KOPT-K1 (cell line): ENCODE measurements around the gene BFSP1.

ENCODE experiments used
- H3K27ac ChIP-seq: fragments of 200-600 bp; sonication (generic); 2 replicates; pipeline ENCODE4 v1.5.1; 2016; ENCODE audit warnings: antibody characterized with exemption, mild to moderate bottlenecking, low read depth, low read length; ENCODE audit not compliant: poor library complexity, severe bottlenecking
- H3K36me3 ChIP-seq: fragments of 200-600 bp; sonication (generic); 2 replicates; pipeline ENCODE4 v1.5.1; 2017; ENCODE audit warnings: antibody characterized with exemption, mild to moderate bottlenecking, low read length, moderate library complexity; ENCODE audit not compliant: insufficient read depth
- H3K9me3 ChIP-seq: fragments of 200-600 bp; sonication (generic); 2 replicates; pipeline ENCODE4 v1.5.1; 2017; ENCODE audit warnings: antibody characterized with exemption, low read length, mild to moderate bottlenecking; ENCODE audit not compliant: insufficient read depth, poor library complexity, severe bottlenecking

BFSP1 gene

DNA sequence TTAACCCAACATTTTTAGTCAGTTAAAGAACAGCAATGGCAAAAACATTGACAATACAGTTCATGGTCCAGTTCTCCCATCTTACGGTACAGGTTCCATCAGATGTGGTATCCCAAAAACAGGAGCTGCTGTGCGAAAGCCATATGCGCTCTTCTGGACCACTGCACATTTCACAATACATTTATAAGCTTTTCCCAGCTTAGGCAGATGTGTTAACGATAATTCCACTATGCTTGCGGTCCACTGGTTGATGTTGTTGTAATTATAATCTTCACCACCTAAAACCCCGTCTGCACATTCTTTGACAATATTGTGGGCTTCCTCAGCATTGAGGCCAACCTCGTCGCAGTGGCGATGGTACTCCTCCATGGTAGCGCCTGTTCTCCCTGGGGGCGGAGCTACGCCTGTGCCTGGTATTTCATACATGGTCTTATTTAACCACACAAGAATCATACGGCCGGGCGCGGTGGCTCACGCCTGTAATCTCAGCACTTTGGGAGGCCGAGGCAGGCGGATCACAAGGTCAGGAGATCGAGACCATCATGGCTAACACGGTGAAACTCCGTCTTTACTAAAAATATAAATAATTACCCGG, 52.0 kb downstream of the BFSP1 start:
- Histone ChIP-seq H3K27ac (no peak overlapping the region), H3K36me3 (no peaks in the 10 kb centered on the region), H3K9me3 (peaks cover 5% of the 10 kb centered on the region)

DNA sequence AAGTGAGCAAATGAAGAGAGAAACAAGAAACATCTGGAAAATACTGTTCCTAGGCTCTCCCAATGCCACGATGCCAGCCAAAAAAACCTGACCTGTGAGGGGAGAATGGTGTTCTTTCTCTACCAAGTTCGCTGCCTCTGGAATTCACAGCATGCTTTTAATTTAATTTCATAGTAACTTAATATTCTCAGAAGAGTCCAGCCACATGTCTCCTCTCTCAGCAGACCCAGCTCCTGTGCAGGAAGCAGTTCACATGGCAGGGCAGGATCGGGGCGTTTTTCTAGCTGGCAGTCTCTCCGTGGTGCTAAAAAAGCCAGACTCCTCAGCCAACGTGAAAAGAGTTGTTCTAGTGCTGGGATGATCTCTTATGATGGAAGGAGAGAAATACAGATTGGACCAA, 57.5 kb downstream of the BFSP1 start:
- no peaks in the 10 kb centered on the region for H3K36me3 ChIP-seq
- peaks cover 5% of the 10 kb centered on the region for H3K9me3 ChIP-seq
- no peak overlapping the region for H3K27ac ChIP-seq

DNA sequence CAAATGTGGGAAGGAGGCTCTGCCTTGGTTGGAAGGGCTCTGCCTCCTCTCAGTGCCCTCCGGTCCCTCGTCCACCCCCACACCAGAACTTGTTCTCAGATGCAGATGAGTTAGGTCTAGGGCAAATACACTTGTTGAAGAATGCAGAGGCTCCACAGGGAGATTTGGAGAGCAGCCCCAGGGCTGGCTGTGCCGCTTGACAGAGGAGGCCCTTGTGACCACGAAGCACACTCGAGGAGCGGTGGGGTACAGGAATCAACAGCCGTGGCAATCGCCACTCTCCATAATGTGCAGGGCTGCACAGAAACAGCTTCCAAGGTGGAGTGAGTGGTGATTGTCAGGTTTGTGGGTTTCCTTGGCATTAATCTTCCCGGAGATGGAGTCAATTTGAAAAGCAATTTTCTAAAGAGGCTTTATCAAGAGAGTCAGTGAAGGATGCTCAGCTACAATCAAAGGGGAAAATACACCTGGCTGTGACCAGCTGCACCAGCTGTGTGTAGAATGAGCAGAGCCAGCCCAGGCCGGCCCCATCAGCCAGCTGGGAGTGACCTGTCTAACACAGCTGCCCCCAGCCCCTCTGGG, 59.5 kb downstream of the BFSP1 start:
- Histone ChIP-seq H3K36me3 (no peaks in the 10 kb centered on the region), H3K9me3 (peaks cover 5% of the 10 kb centered on the region), H3K27ac (no peak overlapping the region)

DNA sequence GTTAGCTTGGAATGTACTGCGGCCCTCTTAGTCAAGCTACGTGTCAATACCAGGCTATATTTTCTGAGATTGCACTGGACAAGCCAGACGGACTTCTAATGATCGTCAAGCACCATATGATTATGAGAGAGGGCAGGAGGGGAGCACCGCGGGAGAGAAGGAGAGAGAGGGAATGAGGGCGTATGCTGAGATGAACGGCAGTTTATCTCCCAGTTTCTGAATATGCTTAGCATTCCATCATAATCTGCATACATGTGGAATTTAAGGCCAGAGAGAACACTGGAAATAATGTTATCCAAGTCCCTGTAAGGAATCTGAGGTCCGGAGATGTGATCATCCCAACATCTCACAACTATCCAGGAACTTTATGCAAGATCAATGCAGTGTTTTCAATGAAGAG, 60.2 kb downstream of the BFSP1 start:
- Histone ChIP-seq H3K36me3 (no peaks in the 10 kb centered on the region), H3K27ac (no peak overlapping the region), H3K9me3 (peaks cover 5% of the 10 kb centered on the region)

DNA sequence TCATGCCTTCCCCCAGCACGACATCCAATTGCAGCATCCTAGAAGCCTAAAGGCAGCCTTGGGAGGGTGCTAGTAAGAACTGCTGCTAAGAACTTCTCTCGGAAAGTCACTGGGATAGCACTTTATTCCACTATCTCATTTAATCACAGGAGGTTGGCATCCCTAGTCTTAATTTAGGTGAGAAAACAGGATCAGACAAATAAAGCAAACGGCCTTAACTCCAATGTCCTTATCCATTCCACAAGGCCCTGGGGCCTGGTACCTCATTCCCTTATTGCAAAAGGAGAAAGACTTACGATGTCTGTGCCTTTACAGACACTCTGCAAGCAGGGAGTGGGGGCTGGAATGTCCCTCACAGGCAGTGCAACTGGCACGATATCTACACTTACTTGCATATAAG, 60.7 kb downstream of the BFSP1 start:
- no peaks in the 10 kb centered on the region for H3K36me3 ChIP-seq
- no peak overlapping the region for H3K27ac ChIP-seq
- H3K9me3 ChIP-seq = peaks cover 5% of the 10 kb centered on the region

DNA sequence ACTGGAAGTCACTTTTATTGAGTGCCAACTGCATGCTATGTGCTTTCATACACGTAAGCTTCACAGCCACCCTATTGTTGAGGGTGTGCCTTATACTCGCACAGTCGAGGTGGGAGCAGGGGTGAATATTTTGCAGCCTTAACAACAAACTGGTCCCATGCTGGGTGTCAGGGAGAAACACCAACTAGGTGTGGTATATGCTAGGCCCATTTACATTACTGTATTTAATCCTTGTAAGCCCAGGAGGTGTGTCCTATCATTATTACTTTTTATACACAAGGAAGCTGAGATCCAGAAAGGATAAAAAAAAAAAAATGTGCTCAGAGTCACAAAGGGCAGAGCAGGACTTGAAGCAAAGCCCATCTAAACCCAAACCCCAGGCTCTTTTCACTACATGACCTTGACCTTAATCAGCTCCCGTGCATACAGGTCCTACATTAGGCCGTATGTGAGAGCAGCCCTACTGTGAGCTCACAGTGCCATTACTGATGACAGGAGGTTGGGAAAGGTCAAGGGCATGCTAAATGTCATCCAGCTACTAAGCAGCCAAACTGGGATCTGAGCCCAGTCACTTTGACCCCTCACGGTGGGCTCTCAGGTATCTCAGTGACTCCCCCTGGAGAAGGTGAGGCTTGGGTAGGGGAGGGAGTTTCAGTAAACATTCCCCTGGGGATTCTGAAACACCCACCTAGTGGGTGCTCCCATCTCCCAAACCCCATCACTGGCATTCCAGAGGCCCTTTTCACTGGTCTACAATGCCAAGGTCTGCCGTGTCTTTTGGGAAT, 61.7 kb downstream of the BFSP1 start:
- no peaks in the 10 kb centered on the region for H3K9me3 ChIP-seq
- no peaks in the 10 kb centered on the region for H3K36me3 ChIP-seq
- H3K27ac ChIP-seq = no peak overlapping the region

DNA sequence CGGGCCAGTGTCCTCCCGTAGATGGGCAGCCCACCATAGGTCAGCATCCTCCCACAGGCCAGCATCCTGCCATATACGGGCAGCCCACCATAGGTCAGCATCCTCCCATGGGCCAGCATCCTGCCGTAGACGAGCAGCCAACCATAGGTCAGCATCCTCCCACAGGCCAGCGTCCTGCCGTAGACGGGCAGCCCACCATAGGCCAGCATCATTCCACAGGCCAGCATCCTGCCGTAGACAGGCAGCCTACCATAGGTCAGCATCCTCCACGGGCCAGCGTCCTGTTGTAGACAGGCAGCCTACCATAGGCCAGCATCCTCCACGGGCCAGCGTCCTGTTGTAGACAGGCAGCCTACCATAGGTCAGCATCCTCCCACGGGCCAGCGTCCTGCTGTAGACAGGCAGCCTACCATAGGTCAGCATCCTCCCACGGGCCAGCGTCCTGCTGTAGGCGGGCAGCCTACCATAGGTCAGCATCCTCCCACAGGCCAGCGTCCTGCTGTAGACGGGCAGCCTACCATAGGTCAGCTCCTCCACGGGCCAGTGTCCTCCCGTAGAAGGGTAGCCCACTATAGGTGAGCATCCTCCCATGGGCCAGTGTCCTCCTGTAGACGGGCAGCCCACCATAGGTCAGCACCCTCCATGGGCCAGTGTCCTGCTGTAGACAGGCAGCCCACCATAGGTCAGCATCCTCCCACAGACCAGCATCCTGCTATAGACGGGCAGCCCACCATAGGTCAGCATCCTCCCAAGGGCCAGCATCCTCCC, 62.9 kb downstream of the BFSP1 start:
- Histone ChIP-seq H3K9me3 (no peaks in the 10 kb centered on the region), H3K27ac (no peak overlapping the region), H3K36me3 (no peaks in the 10 kb centered on the region)

DNA sequence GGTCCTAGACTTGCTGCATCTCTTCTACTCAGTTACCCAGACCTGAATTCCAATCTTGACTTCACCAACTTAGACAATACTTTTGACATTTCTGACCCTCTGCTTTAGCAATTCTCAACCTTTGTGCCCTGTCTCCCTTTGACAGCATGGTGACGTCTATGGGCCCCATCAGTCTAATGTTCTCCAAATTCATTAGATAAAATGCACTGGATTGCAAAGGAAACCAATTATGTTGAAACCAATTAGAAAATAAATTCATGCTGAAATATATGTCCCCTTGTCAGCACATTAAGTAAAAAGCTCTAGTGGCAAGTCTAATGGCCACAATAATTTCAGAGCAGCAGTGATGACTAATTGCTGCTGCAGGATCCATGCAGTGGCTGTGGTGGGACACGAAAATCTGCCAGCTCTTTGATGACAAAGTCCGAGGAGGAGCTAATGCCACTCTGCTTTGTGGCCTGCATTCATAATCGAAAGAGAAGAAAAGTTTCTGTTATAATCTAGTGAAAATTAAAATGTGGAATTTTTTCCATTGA, 64.0 kb downstream of the BFSP1 start:
- Histone ChIP-seq H3K27ac (no peak overlapping the region), H3K36me3 (no peaks in the 10 kb centered on the region), H3K9me3 (no peaks in the 10 kb centered on the region)

DNA sequence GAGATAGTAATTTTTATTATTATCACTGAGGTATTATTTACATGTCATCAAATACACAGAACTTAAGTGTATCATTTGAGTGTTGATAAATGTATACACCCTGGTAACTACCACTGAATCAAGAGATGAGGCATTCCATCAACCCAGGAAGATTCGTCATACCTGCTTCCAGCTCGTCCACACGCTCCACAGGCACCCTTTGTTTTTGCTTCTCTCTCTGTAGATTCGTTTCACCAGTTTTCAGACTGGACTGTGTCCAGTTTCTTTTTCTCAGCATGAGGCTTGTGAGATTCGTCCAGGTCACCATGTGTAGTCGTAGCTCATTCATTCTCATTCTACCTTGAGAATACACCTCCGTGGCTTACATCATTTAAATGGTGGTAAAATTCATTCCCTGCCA, 64.5 kb downstream of the BFSP1 start:
- Histone ChIP-seq H3K27ac (no peak overlapping the region), H3K9me3 (no peaks in the 10 kb centered on the region), H3K36me3 (no peaks in the 10 kb centered on the region)

DNA sequence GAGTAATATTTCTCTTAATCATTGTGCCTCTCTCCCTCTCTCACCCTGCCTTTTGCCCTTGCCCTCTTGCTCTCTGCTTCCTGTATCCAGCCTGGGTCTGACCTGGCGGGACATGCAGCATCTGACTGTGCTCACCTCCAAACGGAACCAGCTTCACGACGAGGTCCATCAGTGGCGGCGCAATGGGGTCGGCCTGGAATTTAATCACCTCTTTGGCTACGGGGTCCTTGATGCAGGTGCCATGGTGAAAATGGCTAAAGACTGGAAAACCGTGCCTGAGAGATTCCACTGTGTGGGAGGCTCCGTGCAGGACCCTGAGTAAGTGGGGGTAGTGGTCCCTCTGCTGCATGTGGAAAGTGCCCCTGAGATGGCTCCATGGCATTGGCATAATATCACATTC, 65.9 kb downstream of the BFSP1 start:
- Histone ChIP-seq H3K9me3 (no peaks in the 10 kb centered on the region), H3K36me3 (no peaks in the 10 kb centered on the region), H3K27ac (no peak overlapping the region)

DNA sequence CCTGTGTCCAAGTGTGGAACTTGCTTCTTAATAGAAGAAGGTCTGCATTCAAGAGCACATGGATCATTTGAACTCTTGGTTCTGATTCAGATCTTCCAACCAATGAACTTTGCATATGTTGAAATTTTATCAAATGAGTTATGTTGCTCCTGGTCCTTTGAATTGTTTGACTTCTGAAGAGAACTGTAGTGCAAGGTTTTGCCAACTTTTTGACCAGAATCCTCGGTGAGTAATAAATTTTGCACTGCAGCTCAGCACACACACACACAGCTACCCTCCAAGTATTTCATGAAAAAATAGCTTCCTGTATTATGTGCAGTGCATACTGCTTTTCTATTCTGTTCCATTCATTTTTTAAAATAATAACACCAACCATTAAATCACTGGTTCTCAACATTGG, 67.5 kb downstream of the BFSP1 start:
- H3K27ac ChIP-seq = no peak overlapping the region
- H3K9me3 ChIP-seq = no peaks in the 10 kb centered on the region
- H3K36me3 ChIP-seq = no peaks in the 10 kb centered on the region

DNA sequence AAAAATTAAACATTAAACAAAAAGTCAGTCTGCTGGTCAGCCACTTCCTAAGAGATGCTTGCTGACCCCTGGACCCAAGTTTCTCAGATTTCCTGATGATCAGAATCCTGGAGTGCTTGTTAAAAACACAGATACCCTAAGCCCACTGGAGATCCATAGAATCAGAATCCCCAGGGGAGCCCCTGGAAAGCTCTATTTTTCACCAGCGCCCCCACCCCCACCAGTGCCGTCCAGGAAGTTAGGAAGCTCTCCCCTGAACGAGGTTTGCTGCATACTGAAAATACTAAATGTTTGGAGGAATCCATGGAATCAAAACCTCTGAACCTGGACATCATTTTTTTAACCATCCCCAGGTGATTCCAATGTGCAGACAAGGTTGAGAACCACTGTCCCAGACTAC, 69.2 kb downstream of the BFSP1 start:
- Histone ChIP-seq H3K27ac (no peak overlapping the region), H3K36me3 (no peaks in the 10 kb centered on the region), H3K9me3 (no peaks in the 10 kb centered on the region)

DNA sequence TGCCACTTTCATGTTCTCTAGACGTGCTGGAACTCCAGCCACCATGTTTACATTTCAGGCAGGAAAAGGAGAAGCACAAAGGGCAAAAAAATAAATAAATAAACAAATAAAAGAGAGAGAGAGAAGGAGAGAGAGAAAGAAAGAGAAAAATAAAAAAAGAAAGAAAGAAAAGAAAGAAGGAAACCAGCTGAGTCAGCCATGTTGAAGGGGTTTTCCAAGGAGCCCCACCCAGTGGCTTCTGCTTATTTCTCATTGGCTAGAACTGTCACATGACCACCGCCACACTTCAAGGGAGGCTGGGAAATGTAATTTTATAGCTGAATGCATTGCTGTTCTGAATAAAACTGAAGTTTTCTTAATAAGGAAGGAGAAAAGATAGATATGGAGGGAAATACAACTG, 71.1 kb downstream of the BFSP1 start:
- no peak overlapping the region for H3K27ac ChIP-seq
- H3K36me3 ChIP-seq = no peaks in the 10 kb centered on the region
- no peaks in the 10 kb centered on the region for H3K9me3 ChIP-seq

DNA sequence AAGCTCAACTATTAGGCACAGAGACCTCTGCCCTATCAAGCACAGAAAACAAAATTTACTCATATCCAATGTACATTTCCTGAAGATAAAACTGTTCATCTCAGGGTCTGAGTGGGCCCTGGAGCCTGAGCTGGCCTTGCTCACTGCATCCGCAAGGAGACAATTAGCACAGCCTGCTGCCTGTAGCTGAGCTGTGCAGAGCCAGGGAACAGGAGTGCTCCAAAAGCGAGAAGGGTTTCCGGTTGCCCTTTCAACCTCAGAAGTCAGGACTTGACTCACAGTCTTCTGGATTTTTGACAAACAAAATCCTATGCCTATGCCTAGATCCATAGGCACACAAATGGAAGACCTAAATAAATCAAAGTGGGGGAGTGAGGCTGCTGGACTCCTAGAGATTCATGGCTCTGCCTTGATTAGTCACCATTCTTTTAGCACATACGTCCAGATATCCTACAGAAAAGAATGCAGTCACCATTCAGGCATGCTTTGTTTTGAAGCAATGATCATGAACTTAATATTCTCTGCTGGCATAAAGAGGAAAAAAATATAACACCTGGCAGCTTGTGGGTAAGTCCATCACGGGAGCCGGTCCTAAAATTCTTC, 73.5 kb downstream of the BFSP1 start:
- Histone ChIP-seq H3K27ac (no peak overlapping the region), H3K36me3 (no peaks in the 10 kb centered on the region), H3K9me3 (no peaks in the 10 kb centered on the region)

DNA sequence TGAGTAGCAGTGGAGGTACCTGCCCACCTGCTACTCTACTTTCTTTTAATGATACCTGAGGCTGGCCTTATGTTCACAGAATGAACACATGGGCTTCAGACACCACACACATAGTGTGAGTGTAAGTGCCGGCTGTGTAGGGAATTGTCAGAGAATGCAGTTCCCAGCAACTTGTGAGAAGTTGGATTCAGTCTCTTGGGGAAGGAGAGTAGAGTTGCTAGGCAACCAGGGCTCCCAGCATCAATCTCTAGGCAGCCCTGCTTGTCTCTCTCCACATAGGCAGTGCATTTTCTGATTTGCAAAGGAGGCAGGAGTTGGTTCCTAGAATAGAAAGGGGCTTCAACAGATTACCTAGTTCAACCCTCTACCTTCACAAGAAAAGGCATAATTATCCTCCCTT, 74.1 kb downstream of the BFSP1 start:
- no peaks in the 10 kb centered on the region for H3K36me3 ChIP-seq

More for the DNA sequence above, 74.1 kb downstream of the BFSP1 start:
- Histone ChIP-seq H3K9me3 (no peaks in the 10 kb centered on the region), H3K27ac (no peak overlapping the region)
